ENCODE measurements around the gene CASP10.

The CASP10 gene

DNA sequence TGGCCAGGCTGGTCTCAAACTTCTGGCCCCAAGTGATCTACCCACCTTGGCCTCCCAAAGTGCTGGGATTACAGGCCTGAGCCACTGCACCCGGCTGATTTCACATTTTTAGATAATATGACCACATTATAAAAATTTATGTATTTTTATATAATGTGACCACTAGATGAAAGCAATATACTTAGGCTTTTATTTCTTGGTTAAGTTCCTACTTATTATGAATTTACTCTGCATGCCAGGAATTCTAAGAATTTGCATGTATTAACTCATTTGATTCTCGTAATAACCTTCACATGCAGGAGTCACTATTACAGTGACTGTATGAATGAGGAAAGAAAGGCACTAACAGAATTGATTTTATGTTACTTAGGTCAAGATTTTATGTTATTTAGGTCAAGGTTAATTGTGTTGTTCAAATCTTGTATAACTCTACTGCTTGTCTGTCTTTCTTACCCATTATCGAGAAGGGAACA, 51.8 kb downstream of the CASP10 start:
- DNase-seq = no peak

DNA sequence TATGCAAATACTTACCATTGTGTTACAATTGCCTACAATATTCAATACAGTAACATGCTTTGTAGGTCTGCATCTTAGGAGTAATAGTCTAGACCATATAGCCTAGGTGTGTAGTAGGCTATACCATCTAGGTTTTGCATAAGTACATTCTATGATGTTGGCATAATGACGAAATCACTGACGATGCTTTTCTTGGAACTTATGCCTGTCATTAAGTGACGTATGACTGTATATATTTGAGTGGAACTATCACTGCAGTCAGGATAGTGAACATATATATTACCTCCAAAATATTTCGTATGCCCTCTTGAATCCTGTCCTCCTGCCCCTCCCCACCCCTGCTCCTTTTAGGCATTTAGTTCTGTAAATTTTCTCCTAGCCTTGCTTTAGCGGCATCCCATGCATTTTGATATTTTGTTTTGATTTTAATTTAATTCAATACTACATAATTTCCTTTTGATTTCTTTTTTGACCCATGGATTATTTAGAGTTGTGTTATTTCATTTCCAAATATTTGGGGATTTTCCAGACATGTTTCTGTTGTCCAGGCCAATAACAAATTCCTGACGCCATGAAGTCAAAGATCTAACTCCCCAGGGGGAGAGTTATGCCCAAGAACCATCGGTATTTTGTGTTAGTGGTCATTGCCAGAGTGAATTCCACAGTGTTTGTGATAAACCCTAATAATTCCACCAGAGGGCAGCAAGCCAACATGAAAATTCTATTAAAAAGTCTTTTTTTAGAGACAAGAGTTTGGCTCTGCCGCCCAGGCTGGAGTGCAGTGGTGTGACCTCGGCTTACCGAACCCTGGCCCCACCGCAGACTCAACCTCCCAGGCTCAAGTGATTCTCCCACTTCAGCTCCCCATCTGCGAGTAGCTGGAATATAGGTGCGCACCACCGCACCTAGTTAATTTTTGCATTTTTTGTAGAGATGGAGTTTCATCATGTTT, 53.2 kb downstream of the CASP10 start:
- peak; percentile 70 for DNase-seq

- no peak for DNase-seq
Measured at GRCh38 chr2:201237486-201238123, 54.7 kb downstream of the CASP10 start.

DNA sequence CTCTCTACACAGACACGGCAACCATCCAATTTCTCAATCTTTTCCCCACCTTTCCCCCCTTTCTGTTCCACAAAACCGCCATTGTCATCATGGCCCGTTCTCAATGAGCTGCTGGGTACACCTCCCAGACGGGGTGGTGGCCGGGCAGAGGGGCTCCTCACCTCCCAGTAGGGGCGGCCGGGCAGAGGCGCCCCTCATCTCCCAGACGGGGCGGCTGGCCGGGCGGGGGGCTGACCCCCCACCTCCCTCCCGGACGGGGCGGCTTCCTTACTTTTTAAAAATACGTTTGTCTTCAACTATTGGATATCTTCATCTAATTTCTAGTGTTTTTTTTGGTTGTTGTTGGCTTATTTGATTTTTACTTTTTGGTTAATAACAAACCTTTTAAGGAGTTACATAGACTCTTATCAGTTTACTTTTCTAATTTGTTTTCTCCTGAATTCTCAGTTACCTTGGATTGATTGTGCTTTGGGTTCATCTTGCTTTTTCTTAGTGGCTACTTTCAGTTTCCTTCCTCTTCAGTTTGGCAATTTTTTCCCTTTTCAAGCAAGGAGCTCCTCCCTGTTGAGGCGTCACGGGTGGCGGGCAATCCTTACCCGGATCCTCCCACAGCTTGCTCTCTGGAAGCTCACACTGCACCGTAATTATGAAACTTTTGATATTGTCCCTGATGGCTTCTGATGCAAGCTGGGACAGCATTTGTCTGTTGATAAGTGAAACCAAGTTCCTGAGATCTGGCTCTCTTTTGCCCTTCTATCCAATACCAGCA, 56.4 kb downstream of the CASP10 start:
- peak; percentile 16 for DNase-seq

GRCh38 chr2:201242571-201243277, 59.8 kb downstream of the CASP10 start:
- no peak for DNase-seq

- no peak for DNase-seq
Measured at GRCh38 chr2:201244829-201245228, 61.9 kb downstream of the CASP10 start.

DNA sequence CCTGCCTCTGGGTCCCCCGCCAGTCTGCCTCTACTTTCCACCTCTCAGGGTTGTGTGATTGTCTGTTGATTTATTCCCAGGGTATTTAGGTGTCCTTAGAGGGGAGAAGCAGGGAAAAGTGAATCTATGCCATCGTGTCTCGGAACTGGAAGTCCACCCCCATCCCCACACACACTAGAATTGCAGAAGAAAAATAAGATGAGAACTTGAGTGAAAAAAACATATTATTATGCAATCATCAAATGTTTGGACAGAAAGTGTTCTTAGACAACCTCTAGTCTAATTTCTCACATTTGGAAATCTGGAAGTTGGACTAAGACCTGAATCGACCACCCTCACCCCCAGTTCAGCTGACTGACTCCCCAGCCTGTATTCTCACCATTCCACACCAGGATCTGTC, 63.3 kb downstream of the CASP10 start:
- DNase-seq = no peak

GRCh38 chr2:201248288-201248844, 65.4 kb downstream of the CASP10 start:
- no peak for DNase-seq

DNA sequence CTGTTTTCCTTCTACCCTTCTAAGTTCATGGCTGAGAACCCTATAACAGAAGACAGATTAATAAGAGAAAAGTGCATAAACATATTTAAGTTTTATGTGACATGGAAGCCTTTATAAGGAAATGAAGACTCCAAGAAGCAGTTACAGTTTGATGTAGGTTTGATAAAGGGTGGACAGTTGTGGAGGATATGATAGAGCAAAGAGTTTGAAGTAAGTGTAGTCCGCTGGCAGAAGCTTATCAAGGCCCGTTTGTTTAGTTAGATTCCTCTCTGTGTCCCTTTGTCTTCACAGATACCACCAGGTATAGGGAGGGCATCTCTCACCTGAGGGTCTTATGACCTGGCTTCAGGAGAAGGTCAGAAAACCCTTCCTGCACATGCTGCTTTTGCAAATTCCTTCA, 66.9 kb downstream of the CASP10 start:
- no peak for DNase-seq

DNA sequence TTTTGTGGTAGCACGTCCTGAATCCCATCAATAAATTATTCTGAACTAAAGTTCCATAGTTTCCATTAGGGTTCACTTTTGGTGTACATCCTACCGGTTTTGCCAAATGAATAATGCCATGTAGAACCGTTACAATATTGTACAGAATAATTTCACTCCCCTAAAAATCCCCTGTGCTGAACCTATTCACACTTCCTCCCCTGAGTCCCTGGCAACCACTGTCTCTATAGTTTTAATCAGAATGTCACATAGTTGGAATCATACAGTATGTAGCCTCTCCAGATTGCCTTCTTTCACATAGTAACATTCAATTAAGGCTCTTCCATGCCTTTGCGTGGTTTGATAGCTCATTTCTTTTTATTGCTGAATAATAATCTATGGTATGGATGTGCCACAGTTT, 67.8 kb downstream of the CASP10 start:
- DNase-seq = no peak

DNA sequence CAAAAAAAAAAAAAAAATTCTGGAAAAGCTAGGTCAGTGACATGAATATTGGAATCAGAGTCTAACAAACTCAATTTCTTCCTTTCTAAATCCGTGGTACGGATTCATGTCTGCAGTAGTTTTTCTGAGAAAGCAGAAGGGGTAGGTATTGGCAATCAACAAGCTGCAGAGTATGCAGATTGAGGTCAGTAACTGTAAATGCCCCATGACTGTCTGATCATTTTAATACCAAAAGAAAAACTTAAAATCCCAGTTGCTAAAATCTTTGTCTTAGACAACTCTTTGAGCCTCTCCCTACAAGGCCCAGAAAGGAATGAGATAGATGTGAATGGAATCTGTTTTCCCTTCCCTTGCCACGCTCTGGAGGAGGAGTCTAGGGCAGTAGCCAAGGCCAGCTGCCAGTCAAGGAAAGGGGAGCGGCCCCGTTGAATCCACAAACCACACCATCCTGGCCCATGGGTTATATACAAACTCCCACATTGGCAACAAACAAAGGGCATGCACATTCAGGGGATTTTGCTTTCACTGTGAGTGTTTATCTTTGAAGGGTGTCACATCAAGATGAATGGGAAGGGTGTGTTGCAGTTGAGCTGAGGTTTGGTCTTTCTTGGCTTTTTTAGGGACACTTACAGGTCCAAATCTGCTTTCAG, 71.3 kb downstream of the CASP10 start:
- DNase-seq = no peak

DNA sequence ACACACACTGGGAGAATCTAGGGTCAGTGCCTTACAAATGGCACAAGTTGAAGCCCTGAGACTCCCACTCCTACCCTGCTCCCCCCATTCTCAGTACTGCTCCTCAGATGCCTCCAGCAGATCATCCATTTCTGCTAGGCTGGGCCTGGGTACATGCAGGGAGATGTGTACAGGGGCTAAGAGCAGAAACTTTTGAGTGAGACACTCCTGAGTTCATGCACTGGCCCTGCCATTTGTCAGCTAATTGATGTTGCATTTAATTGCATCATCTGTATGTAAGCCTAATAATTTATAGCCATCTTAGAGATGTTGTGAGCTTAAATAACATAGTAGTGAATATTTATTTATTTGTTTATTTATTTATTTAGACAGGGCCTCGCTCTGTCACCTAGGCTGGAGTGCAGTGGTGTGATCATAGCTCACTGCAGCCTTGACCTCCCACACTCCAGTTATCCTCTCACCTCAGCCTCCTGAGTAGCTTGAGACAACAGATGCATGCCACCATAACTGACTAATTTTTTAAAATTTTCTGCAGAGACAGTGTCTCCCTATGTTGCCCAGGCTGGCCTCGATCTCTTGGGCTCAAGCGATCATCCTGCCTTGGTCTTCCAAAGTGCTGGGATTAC, 72.6 kb downstream of the CASP10 start:
- DNase-seq = no peak

GRCh38 chr2:201256082-201256481, 73.1 kb downstream of the CASP10 start:
- DNase-seq = no peak

DNA sequence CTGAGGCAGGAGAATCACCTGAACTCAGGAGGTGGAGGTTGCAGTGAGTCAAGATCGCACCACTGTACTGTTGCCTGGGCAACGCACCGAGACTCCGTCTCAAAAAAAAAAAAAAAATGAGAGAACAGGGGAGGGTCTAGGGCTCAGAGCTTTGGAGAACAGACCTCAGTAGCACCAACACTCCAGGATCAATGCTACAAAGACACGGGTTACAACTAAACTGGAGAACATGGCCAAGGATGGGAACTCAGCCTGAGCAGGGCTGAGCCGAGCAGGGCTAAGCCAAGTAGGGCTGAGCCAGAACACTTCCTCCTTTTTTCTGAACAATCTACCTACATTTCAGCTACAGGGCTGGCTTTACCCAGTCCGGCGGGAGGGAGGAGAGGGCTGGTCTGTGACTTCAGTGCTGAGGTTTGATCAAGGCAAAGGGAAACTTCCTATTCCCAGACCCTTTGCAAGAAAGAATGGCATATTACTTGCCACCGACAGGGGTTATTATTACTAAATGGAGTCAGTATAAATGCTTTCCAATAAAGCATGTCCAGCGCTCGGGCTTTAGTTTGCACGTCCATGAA, 74.5 kb downstream of the CASP10 start:
- DNase-seq = no peak

DNA sequence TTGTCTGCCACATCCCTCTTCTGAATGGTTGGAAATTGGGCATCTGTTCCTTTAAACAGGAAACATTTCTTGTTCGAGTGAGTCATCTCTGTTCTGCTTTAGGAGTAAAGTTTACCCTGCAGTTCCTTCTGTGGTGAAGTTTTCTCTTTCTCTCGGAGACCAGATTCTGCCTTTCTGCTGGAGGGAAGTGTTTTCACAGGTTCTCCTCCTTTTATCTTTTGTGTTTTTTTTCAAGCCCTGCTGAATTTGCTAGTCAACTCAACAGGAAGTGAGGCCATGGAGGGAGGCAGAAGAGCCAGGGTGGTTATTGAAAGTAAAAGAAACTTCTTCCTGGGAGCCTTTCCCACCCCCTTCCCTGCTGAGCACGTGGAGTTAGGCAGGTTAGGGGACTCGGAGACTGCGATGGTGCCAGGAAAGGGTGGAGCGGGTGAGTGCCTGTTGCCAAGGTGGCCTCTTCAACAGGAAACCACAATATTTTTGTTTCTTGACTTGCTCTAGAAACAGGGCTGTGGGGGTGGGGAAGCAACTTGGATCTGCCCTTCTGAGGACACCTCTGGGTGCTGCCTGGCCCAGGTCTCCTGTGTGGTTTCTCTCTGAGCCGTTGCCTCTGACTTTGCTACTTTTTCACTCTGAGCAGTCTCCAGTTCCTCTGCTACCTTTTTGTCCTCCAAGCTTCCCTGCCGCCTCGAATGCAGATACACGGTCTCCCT, 75.2 kb downstream of the CASP10 start:
- DNase-seq = peak; percentile 9

DNA sequence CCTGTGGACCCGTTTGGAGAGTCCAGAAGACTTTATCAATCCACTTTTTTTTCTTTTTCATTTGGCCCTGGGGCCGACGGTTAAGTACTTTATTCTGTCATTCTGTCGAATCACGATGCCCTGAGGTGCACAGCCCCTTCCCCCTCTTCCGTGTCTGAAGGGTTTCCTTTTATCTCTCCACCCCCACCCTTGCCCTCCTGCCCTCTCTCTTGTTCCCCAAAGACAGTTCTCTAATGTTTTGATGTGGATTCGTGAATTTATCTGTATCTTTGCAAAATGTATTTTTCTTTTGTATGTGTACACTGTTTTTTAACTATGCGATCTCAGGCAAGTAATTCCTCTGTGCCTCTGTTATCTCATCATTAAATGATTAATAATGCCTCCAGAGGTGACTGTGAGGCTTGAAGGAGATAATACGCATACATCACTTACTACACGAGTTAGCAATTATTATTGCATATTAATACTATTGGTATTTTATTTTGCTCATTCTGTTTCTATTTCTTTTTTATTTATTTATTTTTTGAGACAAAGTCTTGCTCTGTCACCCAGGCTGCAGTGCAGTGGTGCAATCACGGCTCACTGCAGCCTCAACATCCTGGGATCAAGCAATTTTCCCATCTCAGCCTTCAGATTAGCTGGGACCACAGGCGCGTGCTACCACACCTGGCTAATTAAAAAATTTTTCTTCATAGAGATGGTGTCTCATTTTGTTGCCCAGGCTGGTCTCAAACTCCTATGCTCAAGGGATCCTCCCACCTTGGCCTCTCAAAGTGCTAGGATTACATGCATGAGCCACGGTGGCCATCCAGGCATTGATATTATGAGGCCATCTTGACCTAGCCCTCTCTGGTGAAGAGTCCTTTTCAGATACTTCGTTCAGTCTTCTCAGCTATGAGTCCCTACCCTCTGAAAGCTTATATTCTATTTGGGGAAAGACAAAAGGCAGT, 76.0 kb downstream of the CASP10 start:
- DNase-seq = no peak

DNA sequence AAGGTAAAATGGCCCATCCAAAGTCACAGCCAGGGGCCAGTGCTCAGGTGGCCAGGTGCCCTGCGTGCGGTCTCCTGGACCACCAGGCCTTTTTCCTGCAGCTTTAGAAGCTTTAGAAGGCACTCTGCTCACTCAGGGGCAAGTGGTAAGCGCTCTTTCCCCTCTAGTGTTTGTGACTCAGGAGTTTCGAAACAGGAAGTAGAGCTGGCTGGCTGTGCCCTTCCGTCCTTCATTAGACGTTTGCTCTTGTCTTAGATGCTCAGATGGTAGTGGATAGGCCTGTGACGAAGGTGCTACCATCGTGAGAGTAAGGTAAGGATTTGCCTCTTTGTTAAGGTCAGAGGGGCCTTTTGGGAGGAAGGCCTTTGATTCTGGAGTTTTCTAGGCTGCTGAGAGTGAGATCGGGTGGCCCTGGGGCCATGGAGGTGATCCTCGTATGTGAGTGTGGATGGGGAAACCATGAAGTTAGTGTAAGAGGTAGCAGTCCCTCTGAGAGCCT, 77.4 kb downstream of the CASP10 start, which contains the start of gene CASP8:
CASP8 (plus strand) TSS at position 235 of the 499 bp plus-strand sequence. CDS start 5,951 bp downstream, outside the sequence.
- peak; percentile 3 for DNase-seq

GRCh38 chr2:201261471-201261870, 78.5 kb downstream of the CASP10 start:
- no peak for DNase-seq

- DNase-seq = no peak
Measured at GRCh38 chr2:201261906-201262305, 79.0 kb downstream of the CASP10 start.

Data from midbrain (tissue), 1 donor.